NCI-H524 treated with DMSO at 0.1 percent for 48 hours (cell line): ENCODE results near the gene BAIAP2L1.

Experiments
- DNase-seq: peaks from one replicate; lab custom pipeline; 2025; lab: John Stamatoyannopoulos, UW

Gene BAIAP2L1

GRCh38 chr7:98294798-98295382 is 106.0 kb downstream of the BAIAP2L1 start:
- DNase-seq: no peak

- no peak for DNase-seq
Measured at GRCh38 chr7:98294326-98294725, 106.6 kb downstream of the BAIAP2L1 start.

- DNase-seq: no peak
Measured at GRCh38 chr7:98293746-98294145, 107.1 kb downstream of the BAIAP2L1 start.

- DNase-seq: no peak
Measured at GRCh38 chr7:98293265-98293664, 107.6 kb downstream of the BAIAP2L1 start.

- DNase-seq: no peak
Measured at GRCh38 chr7:98291717-98292116, 109.2 kb downstream of the BAIAP2L1 start.

GRCh38 chr7:98289333-98289875 is 111.5 kb downstream of the BAIAP2L1 start:
- DNase-seq: no peak

- DNase-seq: no peak
Measured at GRCh38 chr7:98288064-98288823, 112.6 kb downstream of the BAIAP2L1 start.

- no peak for DNase-seq
Measured at GRCh38 chr7:98287486-98287959, 113.4 kb downstream of the BAIAP2L1 start.

- DNase-seq: no peak
Measured at GRCh38 chr7:98286701-98287485, 114.0 kb downstream of the BAIAP2L1 start.

- no peak for DNase-seq
Measured at GRCh38 chr7:98286093-98286539, 114.8 kb downstream of the BAIAP2L1 start.

- no peak for DNase-seq
Measured at GRCh38 chr7:98285157-98286092, 115.5 kb downstream of the BAIAP2L1 start.

- no peak for DNase-seq
Measured at GRCh38 chr7:98284335-98285036, 116.4 kb downstream of the BAIAP2L1 start.

GRCh38 chr7:98283887-98284222 is 117.0 kb downstream of the BAIAP2L1 start:
- no peak for DNase-seq

- DNase-seq: no peak
Measured at GRCh38 chr7:98283127-98283886, 117.6 kb downstream of the BAIAP2L1 start.

- no peak for DNase-seq
Measured at GRCh38 chr7:98282703-98283102, 118.2 kb downstream of the BAIAP2L1 start.

GRCh38 chr7:98281757-98282606 is 118.9 kb downstream of the BAIAP2L1 start:
- no peak for DNase-seq

- peak; percentile 28 for DNase-seq
Measured at GRCh38 chr7:98280791-98281756, 119.8 kb downstream of the BAIAP2L1 start, which contains the start of gene BRI3. TSS of gene BRI3 (plus strand) at chr7:98281686. CDS start at chr7:98281796, 110 bp downstream.

GRCh38 chr7:98280296-98280695 is 120.6 kb downstream of the BAIAP2L1 start:
- DNase-seq: no peak
